GM19099 (cell line): Measurements from ENCODE around the gene DCTPP1.

Experiments used
- POLR2A ChIP-seq: IDR thresholded peaks from 3 replicates; pipeline ENCODE4 v1.6.1; 2011; ENCODE audit warnings: low read depth; ENCODE audit not compliant: insufficient read length; ENCODE audit errors: extremely low read depth

Gene DCTPP1

GRCh38 chr16:30449116-30449435 is 19.2 kb upstream of the DCTPP1 start:
- TF ChIP-seq POLR2A, result no peak

- TF ChIP-seq POLR2A, result no peak
Measured at GRCh38 chr16:30447512-30448226, 17.8 kb upstream of the DCTPP1 start.

- no peak for TF ChIP-seq POLR2A
Measured at GRCh38 chr16:30446203-30446595, 16.4 kb upstream of the DCTPP1 start.

- peak; percentile 97 for TF ChIP-seq POLR2A
Measured at GRCh38 chr16:30445408-30446202, 15.8 kb upstream of the DCTPP1 start, which contains the start of gene SEPHS2. TSS of gene SEPHS2 (minus strand) at chr16:30445874. CDS start at chr16:30445727, 147 bp downstream.

- TF ChIP-seq POLR2A, result no peak
Measured at GRCh38 chr16:30445149-30445407, 15.2 kb upstream of the DCTPP1 start.

GRCh38 chr16:30444231-30445148 is 14.7 kb upstream of the DCTPP1 start:
- no peak for TF ChIP-seq POLR2A

DNA sequence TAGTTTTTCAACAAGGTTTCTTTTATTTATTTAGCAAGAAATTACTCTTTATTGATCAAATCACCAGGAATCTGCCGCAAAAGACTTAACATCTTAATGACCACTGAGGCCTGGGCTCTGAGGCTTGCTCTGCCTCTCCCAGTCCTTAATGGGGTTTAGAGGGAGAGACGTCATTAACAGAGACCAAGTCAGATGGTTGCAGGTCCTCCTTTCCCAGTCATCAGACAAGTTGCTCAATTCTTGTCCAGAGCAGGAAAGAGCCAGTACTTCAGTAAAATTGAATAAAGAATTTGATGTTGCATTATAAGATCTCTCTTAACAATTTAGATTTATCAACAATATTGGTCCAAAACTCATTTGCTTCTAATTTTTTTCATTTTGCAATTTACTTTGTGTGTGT is 13.8 kb upstream of the DCTPP1 start:
- TF ChIP-seq POLR2A, result no peak

- TF ChIP-seq POLR2A, result no peak
Measured at GRCh38 chr16:30439720-30440348, 10.0 kb upstream of the DCTPP1 start.

DNA sequence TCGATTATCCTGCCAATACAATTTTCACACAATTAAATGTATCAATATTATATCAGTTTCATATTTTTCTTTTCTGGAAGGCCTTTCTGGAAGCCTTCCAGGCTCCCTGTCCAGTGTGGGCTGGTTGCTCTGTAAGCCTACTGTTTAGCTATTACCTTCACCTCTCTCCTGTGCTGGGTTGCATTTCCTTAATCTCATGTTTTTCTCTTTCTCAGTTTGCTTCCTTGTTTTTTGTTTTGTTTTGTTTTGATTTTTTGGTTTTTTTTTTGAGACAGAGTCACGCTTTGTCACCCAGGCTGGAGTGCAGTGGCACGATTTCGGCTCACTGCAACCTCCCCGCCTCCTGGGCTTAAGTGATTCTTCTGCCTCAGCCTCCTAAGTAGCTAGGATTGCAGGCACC is 9.0 kb upstream of the DCTPP1 start:
- no peak for TF ChIP-seq POLR2A

DNA sequence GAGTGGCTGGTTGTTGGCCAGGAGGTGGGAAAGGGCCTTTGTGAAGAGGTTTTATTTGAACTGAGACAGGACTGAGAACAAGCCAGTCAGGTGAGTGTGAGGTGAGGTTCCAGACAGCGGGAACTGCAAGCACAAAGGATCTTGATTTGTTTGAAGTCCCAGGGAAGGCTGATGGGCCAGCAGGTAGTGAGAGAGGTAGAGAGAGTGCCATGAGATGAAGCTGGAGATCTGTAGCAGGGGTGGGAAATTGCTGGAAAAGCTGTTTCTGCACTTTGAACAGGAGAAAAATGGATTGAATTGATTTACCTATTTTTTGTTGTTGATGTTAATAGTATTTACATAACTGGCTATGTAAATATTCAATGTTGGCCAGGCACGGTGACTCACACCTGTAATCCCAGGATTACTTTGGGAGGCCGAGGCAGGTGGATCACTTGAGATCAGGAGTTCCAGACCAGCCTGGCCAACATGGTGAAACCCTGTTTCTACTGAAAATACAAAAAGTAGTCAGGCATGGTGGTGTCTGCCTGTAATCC is 7.7 kb upstream of the DCTPP1 start:
- no peak for TF ChIP-seq POLR2A

DNA sequence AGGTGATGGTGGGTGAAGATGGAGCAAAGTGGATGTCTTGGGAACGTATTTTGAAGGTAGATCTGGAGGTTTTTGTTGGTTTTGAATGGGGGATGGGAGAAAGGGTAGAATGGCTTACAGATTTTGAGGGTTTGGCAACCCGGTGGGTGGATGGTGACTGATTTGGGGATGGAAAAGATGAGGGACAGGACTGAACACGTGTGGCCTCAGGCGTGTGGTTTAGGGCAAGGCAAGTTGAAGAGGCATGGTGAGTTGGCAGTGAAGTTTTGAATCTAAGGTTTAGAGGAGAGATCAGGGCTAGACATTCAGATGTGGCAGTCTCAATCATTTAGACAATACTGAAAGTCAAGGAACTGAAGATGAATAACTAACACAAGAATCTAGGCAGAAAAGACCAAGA is 5.0 kb upstream of the DCTPP1 start:
- no peak for TF ChIP-seq POLR2A

GRCh38 chr16:30430428-30430970 is 669 bp upstream of the DCTPP1 start:
- TF ChIP-seq POLR2A, result no peak

DNA sequence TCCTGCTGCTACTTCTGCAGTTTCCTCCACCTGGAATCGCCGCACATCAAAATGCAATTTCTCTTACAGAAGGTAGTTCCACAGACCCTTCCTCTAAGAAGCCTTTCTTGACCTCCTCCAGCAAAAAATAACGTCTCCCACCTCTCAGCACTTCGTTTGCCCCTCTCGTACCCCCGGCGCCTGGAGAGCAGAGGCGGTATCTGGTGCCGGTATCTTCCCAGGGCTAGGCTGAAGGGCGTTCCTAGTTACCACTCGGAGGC is 482 bp downstream of the DCTPP1 start:
- no peak for TF ChIP-seq POLR2A

DNA sequence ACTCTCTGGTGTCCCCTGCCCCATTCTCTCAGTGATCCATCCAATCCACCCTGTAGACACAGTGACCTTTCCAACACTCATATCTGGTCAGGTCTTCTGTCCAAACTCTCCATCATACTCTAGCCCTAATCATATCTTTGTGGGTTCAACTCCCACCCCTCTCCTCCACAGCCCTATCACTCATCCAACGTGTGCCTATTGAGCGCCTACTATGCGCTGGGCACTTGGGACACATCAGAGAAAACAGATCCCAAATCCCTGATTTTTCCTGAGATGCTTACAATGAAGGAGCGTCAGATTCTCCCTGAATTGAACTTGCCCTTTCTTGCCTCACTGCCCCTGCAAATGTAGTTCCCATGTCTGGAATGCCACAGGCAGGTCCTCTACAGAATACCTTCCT is 1.8 kb downstream of the DCTPP1 start:
- TF ChIP-seq POLR2A, result no peak

DNA sequence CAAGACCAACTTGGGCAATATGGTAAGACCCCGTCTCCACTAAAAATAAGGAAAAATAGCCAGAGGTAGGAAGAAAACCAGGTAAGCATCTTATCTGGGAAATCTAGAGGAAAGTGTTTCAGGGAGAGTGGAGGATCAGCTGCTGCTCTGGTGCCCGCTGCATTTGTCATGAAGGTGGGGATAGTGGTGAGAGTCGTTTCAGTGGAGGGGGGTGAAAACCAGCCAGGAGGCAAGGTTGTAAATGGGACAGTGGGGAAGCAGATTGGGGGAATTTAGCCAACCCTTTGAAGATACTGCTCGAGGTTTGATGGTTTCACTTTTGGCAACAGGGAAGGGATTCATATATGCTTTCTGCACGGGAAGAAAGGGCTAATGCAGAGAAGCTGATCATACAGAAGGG is 8.8 kb downstream of the DCTPP1 start:
- TF ChIP-seq POLR2A, result no peak
